ENCODE results near the gene CYP2C19. TPM values are rescaled to one million over a fixed set of nuclear protein-coding genes. Genes with fewer than 3 reads are reported as not detected.
"Not testable (repeated sequence)": the region's sequence is repeated elsewhere in the genome, so short reads cannot be mapped to it uniquely, and the experiment has no call there.

The CYP2C19 gene
- total RNA-seq, 1 donor from 2014 or later: 2.1 TPM

DNA sequence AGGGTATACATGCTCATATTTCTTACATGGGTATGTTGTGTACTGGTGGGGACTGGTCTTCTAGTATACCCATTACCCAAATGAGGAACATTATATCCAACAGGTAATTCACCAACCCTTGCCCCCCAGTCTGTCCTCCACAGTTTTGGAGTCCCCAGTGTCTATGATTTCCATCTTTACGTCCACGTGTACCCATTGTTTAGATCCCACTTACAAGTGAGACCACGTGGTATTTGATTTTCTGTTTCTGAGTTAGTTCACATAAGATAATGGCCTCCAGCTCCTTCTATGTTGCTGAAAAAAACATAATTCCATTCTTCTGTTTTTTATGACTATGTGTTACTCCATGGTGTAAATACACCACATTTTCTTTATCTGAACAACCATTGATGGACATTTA lies 126.6 kb downstream of the CYP2C19 start:
- no peak for DNase-seq

DNA sequence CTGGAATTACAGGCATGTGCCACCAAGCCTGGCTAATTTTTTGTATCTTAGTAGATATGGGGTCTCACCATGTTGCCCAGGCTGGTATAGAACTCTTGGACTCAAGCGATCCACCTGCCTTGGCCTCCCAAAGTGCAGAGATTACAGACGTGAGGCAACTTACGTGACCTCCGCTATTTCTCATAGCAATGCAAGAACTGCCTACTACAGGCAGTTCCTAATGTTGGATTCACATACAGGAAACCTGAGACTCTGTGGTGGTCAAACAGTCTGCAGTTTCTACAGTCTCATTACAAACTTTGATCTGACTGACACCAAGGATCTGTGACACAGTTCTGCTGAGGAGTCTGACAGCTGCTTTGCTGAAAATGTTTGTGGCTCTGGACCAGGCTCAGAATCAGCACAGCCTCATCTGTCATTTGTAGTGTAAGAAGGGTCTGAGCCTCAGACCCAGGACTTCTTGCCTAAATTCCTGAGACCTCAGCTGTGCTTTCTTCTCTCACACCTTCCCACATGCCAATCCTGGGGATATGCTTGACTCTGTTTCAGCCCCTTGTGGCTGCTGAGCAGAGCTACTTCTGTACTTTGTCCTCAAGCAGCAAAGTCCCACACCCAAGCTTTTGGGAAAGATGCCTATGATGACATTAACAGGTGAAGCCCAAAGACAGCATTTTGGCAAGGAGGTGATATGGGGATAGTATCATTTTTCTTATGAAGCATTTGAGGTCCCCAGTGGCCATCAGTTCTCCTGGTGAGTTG lies 128.0 kb downstream of the CYP2C19 start:
- DNase-seq: no peak

DNA sequence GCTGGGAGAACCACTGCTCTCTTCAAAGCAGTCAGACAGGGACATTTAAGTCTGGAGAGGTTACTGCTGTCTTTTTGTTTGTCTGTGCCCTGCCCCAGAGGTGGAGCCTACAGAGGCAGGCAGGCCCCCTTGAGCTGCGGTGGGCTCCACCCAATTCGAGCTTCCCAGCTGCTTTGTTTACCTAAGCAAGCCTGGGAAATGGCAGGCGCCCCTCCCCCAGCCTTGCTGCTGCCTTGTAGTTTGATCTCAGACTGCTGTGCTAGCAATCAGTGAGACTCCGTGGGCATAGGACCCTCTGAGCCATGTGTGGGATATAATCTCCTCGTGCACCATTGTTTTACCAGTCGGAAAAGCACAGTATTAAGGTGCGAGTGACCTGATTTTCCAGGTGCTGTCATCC lies 135.9 kb downstream of the CYP2C19 start:
- not testable (repeated sequence) for DNase-seq

DNA sequence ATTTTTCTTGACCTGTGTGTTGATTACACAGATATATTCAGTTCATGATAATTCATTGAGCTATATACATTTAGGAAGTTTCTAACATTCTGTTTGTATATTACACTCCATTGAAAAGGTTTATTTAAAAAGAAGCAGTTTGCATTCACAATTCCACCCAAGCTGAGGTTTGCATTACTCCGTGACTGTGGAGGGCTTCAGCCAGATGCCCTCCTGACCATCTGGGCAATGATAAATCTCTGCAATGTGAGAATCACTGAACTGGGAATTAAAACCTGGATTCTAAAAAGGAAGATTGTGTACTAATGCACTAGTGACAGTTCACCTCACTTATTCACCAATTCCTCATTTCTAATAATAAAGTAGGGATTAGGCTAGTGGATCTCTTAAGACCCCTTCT lies 139.6 kb downstream of the CYP2C19 start:
- no peak for DNase-seq

DNA sequence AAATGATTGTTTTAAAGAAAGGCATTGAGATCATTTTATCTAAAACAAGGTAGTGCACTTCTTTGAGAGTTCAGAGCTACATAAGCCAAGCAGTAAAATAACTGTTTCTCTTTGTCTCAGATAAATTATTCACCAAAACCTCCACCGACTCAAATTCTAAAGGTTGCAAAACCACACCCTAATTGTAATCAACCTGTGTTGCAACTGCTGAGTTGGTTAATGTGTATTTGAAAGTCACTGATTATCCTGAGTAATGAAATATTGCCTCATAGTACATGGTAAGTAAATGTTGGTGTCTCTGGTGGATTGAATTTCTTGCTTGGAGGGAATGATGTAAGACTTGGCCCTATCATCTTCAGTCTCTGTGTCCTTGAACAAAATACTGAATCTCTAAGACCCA lies 140.1 kb downstream of the CYP2C19 start:
- no peak for DNase-seq

Other genes with a start within 250 kb of the CYP2C19 start
- gene HELLS, start 216.9 kb upstream of the CYP2C19 start, total RNA-seq: 39.9 TPM
- 8.4 TPM for gene CYP2C18, start 79.0 kb upstream of the CYP2C19 start, total RNA-seq
- gene CYP2C9, start 176.0 kb downstream of the CYP2C19 start, total RNA-seq: 12.3 TPM